ENCODE results near the gene RIPPLY3. TPM values are rescaled to one million over a fixed set of nuclear protein-coding genes. Genes with fewer than 3 reads are reported as not detected.
A peak's percentile ranks its signal among the peaks of the same experiment; 100 is the strongest.
"Not testable (repeated sequence)": the region's sequence is repeated elsewhere in the genome, so short reads cannot be mapped to it uniquely, and the experiment has no call there.

Gene RIPPLY3
- total and polyA plus RNA-seq, 11 donors: not detected

DNA sequence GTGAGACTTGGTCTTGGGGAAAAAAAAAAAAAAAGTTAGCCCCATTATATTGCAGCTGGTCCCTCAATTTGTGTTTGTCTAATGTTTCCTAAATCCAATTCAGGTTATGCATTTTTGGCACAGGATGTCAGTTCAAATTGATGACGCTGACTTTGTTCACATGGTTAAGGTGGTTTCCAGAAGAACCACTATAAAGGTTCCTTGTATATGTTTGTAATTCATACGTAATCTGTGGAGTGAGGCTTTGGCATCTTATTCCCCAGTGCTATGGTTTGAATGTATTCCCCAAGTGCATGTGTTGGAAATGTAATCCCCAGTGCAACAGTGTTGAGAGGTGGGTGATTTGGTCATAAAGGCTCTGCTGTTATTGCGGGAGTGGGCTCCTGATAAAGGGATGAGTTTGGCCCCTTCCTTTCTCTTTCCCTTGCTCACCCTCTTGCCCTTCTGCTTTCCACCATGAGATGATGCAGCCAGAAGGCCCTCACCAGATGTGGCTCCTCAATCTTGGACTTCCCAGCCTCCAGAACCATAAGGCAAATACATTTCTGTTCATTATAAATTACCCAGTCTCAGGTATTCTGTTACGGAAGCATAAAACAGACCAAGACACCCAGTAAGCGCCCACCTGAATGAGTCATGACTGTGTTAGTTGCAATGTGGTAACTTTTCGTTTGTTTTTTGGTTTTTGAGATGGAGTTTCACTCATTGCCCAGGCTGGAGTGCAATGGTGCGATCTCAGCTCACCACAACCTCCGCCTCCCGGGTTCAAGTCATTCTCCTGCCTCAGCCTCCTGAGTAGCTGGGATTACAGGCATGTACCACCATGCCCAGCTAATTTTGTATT lies 20.5 kb upstream of the RIPPLY3 start:
- ATAC-seq (no peak), DNase-seq (no peak)
- Histone ChIP-seq H3K36me3 (no peaks in the 10 kb centered on the region), H3K27me3 (no peaks in the 10 kb centered on the region), H3K9me3 (no peaks in the 10 kb centered on the region), H3K4me1 (peaks cover 0 to 12% (median under 1%) of the 10 kb centered on the region in 12 donors), H3K4me3 (no peak overlapping the region), H3K27ac (no peak overlapping the region)
- intact Hi-C loops (cut with DNase I): loop anchor here in 2 of 10 donors (5.0 kb wide), 2 partner anchors 49 to 86 kb away; partner anchors contain the start of genes PIGP (in 1 of the 2) and TTC3 (in 1 of the 2)
- no peak for TF ChIP-seq POLR2A (IDR thresholded peaks at IDR 0.05)
- no peak for TF ChIP-seq CTCF (IDR thresholded peaks at IDR 0.05)
- WGBS, 4 donors: 75 to 99% (median 97%) methylated on average over 9 of the region's 9 CpGs

DNA sequence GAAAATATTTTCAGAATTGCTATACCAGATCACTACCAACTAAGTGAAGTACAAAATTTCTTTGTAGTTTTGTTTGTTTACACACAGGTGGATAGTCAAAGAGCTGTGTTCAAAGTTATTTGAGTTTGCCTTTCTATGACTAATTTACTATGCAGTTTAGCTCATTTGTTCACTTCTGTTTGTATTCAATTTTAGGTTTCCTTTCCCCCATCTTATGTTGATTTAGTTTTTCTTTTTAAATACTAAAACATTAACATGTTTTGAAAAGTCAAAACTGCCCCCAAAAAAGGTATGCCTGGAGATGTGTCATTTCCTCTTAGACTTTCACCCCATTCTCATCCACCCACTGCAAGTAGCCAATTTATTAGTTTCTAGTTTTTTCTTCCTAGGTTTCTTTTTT lies 18.7 kb upstream of the RIPPLY3 start:
- H3K27ac ChIP-seq: no peak overlapping the region
- no peaks in the 10 kb centered on the region for H3K36me3 ChIP-seq
- H3K27me3 ChIP-seq: peaks cover 0 to 4% (median 0%) of the 10 kb centered on the region in 9 donors
- TF ChIP-seq CTCF (IDR thresholded peaks at IDR 0.05) (no peak), POLR2A (IDR thresholded peaks at IDR 0.05) (no peak)
- ATAC-seq (no peak), DNase-seq (no peak)
- peaks cover 0 to 10% (median 0%) of the 10 kb centered on the region in 12 donors for H3K4me1 ChIP-seq
- H3K4me3 ChIP-seq: no peak overlapping the region
- intact Hi-C loops (cut with DNase I): loop anchor here in 2 of 10 donors (5.0 kb wide), 2 partner anchors 51 to 84 kb away; partner anchors contain the start of genes PIGP (in 1 of the 2) and TTC3 (in 1 of the 2)
- H3K9me3 ChIP-seq: no peaks in the 10 kb centered on the region

DNA sequence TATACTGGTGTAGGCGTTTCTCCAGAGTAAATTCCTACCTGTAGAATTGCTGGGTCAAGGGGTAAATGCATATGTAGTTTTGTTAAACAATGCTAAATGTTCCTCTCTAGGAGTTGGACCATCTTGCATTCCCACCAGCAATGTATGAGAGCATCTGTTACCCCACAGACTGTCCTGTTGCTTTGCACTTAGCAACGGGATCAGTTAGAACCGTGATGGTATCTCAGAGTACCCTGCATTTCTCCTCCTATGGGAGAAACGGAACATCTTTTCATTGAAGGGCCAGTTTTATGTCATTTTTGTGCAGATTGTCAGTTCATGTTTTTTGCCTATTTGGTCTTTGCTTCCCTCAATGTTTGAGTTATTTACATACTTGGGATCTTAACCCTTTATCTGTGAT lies 18.0 kb upstream of the RIPPLY3 start:
- Histone ChIP-seq H3K4me1 (peaks cover 0 to 10% (median 0%) of the 10 kb centered on the region in 12 donors), H3K4me3 (no peak overlapping the region), H3K9me3 (no peaks in the 10 kb centered on the region), H3K36me3 (no peaks in the 10 kb centered on the region), H3K27ac (no peak overlapping the region), H3K27me3 (peaks cover 0 to 5% (median 0%) of the 10 kb centered on the region in 9 donors)
- no peak for DNase-seq
- ATAC-seq: no peak
- TF ChIP-seq POLR2A (IDR thresholded peaks at IDR 0.05): no peak
- no peak for TF ChIP-seq CTCF (IDR thresholded peaks at IDR 0.05)
- WGBS, 4 donors: 82 to 88% (median 86%) methylated on average over 4 of the region's 4 CpGs
- intact Hi-C loops (cut with DNase I): loop anchor here in 2 of 10 donors (5.0 kb wide), 2 partner anchors 51 to 84 kb away; partner anchors contain the start of genes PIGP (in 1 of the 2) and TTC3 (in 1 of the 2)

DNA sequence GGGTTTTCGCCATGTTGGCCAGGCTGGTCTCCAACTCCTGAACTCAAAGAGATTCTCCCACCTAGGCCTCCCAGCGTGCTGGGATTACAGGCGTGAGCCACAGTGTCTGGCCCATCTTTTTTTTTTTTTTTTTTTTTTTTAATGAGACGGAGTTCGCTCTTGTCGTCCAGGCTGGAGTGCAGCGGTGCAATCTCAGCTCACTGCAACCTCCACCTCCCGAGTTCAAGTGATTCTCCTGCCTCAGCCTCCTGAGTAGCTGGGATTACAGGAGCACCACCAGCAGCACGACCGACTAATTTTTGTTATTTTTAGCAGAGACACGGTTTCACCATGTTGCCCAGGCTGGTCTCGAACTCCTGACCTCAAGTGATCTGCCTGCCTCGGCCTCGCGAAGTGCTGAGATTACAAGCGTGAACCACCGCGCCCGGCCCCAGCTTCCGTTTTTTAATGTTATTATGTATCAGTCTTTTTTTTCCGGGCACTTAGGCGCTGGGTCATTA lies 17.3 kb upstream of the RIPPLY3 start:
- H3K27me3 ChIP-seq, ATAC-seq, H3K36me3 ChIP-seq, H3K4me1 ChIP-seq, H3K9me3 ChIP-seq, DNase-seq: not testable (repeated sequence)
- intact Hi-C loops (cut with DNase I): loop anchor here in 2 of 10 donors (1.0 to 5.0 kb wide), 3 partner anchors 22 to 83 kb away; partner anchors contain the start of genes PIGP (in 1 of the 2) and TTC3 (in 1 of the 2)
- Histone ChIP-seq H3K27ac (peak overlapping the region; percentile 69 to 98 (median 94)), H3K4me3 (peak overlapping the region; percentile 39 to 77 (median 69))
- WGBS, 4 donors: 39 to 48% (median 44%) methylated on average over 22 of the region's 22 CpGs
